Stimulated activated CD4-positive, alpha-beta T cell treated with anti-CD3 and anti-CD28 coated beads, TNF-alpha, amount 100 ng/mL, for 24 hours (primary cell): ENCODE measurements around the gene MDFI.

Source experiments
- DNase-seq, 3 experiments: peaks; one replicate each; pipeline ENCODE4 v3.0.0-alpha.2; 2020; ENCODE audit warnings: low read depth in 3 of 3

MDFI gene, protein sequence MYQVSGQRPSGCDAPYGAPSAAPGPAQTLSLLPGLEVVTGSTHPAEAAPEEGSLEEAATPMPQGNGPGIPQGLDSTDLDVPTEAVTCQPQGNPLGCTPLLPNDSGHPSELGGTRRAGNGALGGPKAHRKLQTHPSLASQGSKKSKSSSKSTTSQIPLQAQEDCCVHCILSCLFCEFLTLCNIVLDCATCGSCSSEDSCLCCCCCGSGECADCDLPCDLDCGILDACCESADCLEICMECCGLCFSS

DNA sequence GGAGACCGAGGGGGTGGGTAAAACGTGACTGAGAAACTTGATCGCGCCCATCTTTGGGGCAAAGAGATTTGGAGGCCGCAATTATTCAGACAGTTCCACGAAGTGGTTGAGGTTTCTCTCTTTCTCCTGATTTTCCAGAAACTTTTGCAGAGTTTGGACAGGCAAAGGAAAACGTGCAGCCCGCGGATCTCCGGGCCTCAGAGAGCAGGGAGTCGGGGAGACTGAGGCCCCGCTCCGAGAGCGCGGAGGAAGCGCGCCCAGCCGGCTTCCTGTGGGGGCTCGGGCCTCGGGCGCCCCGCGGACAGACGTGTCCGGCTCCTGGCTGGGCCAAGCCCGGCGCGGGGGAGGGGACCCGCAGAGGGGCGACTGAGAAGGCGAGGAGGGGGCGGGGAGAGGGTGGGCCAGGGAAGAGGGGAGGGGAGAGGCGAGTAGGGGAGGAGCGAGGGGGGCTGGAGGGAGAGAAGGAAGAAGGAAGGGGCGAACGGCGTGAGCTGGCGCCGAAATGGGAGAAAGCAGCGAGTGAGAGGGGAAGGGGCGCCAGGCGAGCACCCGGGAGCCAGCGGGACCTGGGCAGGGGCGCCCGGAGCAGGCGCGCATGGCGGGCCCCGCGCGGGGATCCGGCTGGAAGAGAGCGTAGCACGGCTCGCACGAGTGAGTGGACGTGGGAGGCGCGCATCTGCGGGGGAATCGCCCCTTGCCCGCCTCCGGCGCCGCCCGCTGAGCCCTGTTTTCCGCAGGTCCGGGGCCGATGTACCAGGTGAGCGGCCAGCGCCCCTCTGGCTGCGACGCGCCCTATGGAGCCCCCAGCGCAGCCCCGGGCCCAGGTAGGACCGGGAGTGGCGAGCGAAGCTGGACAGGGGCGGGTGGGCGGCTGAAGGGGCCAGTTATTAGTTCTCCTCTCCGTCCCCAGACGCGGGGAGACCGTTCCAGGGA lies at the start of gene MDFI:
TSS of gene MDFI (plus strand) at position 467 of the 933 bp plus-strand sequence. CDS start at position 749, 282 bp downstream.
- no peak for DNase-seq

DNA sequence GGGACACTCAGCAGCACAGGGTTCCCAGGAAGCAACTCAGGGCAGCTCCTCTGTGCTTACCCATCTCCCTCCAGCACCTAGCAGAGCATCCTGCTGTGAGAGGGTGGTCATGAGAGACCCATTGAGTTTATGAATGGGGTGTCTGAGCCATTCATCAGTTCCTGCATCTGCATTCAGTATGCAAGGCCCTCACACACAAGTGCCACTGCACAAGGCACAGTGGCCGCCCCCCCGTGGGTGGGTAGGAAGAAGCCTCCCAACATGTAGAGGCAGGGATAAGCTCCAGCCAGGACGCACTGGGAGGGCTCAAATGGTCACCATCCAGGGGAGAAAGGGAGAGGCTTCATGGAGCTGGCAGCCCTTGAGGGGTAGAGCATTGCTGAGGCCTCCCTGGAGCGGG lies 49.0 kb upstream of the MDFI start:
- no peak for DNase-seq

DNA sequence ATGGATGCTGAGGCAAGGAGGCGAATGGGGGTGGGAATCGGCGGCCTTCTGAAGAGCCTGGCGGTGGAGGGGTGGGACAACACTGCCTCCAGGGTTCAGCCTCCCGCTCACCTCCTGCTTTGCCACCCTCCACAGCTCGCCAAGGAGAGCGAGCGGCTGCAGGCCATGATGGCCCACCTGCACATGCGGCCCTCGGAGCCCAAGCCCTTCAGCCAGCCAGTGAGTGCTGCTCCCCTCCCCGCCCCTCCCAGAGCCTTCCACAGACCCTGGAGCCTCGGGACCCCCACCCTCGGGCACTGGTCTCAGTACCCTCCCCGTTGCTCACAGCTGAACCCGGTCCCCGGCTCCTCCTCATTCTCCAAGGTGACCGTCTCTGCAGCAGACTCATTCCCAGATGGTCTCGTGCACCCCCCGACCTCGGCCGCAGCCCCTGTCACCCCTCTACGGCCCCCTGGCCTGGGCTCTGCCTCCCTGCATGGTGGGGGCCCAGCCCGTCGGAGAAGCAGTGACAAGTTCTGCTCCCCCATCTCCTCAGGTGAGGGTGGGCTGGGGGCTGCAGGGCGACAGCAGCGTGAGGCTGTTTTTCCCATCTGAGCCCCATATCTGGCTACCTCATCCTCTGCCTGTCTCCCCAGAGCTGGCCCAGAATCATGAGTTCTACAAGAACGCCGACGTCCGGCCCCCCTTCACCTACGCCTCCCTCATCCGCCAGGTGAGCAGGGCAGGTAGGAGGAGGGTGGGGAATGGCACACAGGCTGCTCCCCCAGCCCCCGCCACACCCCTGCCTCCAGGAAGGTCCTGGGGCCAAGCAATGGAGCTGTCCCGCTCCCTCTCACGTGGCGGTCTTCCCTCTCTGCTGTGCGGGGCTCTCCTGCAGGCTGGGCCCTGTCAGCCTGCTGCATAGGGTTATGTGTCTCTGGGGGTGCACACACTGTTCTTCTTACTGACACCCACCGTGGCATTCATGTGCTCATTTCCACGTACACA lies 48.3 kb upstream of the MDFI start:
- DNase-seq, result no peak

DNA sequence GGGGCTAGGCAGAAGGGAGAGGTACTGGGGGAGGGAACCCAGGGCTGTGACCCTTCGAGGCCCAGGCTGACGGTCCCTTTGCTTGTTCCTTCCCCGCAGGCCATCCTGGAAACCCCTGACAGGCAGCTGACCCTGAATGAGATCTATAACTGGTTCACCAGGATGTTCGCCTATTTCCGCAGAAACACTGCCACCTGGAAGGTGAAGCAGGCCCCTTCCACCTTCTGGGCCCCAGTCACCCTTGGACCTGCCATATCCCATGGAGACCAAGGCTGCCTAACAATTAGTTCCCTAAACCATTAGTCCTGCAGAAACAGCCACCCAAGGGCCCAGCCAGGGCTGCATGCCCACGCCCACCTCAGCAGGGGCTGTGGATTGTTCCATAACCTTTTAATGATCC lies 47.1 kb upstream of the MDFI start:
- DNase-seq, result no peak

DNA sequence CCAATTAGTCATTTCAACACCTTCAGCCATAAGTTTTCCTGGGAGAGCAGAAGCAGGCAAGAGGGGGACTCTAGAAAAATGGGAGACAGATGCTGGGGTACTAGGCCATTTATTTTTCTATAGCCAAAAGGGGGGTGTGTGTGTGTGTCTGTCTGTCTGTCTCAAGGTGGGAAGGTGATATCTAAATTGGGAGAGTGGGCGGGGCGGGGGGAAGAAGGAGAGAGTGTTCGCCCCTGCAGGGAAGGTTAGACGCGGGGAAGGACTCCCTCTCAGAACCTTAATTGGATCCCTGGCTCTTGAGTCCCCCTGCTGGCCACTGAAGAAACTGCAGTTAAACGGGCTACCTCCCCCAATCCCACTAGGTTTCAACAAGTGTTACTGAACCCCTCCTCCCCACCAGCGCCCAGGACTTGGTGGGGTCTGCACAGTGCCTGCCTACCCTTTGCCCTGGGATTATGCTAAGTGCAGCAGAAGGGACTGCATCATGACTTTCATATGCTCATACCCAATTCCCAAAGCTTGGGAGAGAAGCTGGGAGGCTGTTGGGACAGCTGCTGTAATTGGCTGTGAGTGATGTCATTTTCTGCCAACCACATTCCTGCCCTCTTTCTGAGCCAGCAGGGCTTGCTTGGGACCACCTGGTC lies 46.3 kb upstream of the MDFI start:
- peak; percentile 55 to 74 (median 67) for DNase-seq

DNA sequence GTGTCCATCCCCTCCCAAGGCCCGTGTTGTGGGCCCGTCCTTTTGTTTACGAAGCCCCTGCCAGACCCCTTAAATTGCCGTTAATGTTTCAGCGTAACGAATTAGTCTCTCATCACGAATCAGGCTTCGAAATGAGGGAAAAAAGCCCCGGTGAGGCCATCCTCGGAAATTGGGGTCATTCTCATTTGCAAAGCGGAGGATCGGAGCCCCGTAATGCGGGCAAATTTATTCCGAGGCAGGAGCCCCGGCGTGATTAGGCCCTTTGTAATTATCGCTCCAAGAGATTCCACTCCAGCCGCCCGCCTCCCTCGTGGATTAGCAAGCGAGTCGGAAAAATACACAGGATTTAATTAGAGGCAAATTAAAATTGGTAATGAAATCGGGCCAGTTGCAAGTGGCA lies 44.9 kb upstream of the MDFI start:
- DNase-seq, result no peak

DNA sequence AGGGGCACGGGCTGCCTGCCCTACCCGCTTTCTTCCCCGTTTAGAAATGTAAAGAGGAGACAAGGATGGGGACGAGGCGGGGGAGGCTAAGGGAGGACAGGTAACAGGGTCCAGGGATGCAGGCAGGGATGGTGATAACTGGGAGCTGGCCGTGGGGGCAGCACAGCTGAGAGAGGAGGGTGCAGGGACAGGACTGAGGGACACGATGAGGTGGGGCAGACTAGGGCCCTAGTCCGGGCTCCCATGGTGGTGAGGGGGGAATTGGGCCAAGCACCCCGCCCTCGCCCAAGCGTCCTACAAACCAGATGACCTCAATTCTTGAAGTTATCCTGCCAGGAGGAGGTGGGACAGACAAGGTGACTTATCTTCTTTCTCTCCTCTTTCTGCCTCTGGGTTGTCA lies 44.4 kb upstream of the MDFI start:
- DNase-seq, result no peak

DNA sequence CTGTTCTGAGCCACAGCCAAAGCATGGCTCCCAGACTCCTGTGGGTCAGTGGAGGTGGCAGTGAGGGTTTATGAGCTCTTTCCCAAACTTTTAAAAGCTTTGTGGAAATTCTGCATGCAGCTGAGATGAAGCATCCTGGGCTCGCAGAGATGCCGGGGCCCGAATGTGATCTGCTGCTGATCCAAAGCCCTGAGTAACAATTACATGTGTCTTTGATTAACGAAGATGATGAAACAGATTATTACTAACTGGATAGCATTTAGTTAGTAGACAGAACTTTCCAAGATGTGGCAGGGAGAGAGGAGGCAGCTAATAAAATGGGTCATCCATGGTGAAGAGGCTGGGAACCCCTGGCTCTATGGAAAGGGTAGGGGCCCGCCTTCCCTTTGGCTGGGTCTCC lies 43.9 kb upstream of the MDFI start:
- no peak for DNase-seq

DNA sequence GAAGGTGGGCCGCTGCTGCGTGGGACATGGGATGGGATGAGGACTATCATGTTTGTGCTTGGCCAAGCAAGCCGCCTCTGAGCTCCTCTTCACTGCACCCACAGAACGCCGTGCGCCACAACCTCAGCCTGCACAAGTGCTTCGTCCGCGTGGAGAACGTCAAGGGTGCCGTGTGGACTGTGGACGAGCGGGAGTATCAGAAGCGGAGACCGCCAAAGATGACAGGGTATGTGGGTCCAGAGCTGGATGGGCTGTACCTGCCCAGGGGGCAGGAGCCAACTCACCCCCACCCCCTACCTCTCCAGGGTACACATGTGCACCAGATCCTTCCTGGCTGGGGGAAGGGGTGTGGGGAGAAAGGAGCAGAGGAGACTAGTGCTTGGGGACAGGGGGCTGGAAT lies 43.5 kb upstream of the MDFI start:
- no peak for DNase-seq

DNA sequence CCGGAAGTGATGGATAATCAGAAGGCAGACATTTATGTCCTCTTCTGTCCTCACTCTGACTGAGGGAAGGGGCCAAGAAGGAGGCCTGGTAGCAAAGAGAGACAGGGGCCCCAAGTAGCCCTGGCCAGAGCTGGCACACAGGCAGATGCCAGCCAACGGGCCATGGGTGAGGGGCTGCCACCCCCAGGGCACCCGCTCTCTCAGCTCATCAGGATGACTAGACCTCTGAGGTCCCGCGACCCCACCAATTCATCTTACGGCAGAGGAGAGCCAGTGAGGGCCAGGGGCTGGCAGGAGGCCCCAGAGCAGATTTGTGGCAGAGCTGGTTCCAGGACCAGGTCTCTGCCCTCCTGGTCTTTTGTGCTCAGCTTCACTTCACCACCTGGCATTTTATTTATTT lies 43.1 kb upstream of the MDFI start:
- no peak for DNase-seq

DNA sequence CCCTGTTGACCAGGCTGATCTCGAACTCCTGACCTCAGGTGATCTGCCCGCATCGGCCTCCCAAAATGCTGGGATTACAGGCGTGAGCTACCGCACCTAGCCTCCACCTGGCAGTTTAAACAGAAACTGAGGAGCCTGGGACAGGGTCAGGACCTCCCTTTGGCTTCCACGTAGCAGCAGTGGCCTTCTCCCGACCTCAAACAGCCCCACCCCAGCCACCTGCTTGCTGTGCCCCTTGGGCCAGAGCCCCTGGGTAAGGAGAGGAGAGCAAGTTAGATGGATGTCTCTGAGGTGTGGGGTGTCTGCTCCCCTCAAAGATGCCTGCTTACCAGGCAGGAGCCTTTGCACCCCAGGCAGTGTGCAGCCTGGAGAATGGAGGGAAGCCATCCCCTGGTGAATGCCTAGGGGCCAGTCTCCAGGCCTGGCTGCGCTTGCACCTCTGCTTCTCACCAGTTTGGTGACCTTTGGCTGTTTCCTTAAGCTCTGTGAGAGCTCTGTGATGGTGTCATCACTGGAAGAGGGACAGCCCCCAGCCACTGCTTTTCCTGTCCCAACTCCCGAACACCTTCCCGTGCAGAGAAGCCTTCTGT lies 42.1 kb upstream of the MDFI start:
- no peak for DNase-seq

DNA sequence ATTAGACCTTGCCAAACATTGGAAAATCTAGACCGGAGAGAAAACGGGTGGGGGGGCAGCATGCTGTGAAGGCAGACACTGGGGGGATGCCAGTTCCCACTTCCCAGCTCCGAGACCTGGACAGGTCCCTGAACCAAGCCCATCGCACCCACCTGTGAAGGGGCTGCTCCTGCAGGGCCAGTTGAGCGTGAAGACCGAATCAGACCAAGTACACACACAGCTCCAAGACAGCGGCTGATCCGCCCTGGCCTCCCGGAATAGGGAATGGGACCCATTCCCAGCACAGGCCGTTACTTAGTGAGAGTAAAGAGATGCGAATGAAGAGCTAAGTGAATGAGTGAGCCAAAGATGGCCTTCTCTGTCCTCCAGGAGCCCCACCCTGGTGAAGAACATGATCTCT lies 41.5 kb upstream of the MDFI start:
- no peak for DNase-seq

DNA sequence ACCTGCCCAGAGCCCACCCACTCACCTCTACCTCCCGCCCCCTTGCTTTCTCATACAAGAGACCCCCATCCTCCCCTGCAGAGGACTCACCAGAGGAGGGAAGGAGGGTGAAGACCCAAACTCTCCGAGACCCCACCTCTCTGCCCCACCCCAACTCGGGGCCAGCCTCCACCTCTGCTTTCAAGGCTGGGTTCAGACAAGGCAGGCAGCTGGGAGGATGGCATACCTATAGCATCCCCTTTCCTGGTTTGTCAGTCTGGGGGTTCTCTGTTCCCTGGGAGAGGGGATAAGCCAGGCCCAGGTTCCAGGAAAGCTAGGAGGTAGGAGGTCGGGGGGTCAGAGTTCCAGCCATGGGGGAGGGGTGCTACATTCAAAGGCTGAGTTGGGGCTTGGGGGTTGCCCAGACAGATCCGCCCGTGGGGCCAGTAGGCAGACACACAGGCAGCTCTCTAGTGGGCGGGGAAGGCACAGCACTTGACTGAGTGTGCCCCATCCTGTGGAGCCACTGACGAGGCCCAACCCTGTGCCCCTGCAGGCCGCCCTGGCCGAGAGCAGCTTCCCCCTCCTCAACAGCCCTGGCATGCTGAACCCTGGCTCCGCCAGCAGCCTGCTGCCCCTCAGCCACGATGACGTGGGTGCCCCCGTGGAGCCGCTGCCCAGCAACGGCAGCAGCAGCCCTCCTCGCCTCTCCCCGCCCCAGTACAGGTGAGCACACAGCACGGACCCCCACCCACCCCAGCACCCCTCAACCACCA lies 40.8 kb upstream of the MDFI start:
- no peak for DNase-seq

DNA sequence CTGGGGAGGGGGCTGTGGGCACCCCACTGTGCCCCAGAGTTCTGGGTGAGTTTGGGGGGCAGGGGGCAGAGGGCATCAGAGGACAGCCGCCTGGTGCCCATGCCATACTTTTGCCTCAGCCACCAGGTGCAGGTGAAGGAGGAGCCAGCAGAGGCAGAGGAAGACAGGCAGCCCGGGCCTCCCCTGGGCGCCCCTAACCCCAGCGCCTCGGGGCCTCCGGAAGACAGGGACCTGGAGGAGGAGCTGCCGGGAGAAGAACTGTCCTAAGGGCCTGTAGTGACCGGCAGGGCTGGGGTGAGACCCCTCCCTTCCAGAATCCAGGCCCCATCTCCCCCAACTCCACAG lies 39.6 kb upstream of the MDFI start:
- no peak for DNase-seq

DNA sequence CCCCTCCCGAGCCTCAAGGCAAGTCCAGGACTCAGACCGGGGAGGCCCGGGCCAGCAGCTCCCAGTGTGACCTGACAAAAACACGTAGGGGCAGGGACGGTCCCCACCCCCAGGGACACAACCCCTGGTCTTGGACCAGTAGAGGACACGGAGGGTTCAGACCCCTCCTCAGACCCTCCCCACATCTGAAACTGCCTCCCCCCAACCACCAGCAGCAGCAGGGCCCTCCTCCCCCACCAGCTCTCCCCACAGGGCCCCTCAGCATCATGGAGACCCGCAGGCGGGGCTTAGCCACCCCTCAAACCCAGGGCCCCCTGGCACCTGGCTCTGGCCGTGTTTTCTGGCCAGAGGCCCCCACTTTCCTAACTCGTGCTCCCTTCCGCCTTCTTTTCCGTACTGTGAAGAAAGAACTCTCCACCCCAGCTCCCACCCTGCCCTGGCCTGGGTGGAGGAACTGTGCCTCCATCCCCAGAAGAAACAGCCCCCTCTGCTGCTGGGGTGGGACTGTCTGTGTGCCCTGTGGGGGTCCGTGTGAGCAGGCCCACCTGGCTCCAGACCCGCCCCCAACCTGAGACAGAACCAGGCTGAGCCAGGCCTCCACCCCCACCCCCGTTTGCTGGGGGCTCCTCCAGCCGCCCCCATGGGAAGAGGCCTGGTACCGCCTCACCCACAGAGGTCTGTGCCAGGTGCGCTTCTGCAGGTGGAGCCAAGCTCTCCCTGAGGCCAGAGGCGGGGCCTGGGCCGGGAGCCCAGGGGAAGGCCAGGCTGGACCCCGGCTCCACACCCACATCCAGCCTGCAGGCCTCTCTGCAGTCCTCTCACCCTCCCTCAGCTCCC lies 39.0 kb upstream of the MDFI start:
- no peak for DNase-seq

DNA sequence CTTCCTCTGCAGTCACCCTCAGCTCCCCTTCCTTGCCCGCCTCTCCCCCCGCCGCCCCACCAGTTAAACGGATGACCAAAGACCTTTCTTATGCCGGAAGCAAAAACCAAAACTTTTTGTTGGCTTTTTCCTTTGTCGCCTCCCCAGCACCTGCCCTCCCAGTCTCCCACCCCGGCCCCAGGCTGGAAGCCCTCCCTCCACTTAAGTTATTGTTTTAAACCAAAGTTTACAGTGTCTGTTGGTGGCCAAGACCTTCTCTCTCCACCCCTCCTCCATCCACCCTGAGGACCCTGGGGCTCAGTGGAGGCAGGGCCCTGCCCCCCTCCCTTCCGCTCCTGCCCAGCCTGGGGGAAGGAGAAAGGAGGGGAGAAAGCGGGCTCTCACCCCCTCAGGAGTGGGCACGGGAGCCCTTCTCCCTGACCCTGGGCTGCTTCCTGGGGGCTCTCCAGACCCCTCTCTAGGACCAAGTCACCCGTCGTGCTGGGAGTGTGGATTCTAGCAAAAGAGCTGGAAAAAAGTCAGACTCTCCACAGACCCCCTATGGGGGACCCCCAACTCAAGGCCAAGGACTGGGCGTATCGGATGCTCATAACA lies 38.3 kb upstream of the MDFI start:
- DNase-seq, result no peak

DNA sequence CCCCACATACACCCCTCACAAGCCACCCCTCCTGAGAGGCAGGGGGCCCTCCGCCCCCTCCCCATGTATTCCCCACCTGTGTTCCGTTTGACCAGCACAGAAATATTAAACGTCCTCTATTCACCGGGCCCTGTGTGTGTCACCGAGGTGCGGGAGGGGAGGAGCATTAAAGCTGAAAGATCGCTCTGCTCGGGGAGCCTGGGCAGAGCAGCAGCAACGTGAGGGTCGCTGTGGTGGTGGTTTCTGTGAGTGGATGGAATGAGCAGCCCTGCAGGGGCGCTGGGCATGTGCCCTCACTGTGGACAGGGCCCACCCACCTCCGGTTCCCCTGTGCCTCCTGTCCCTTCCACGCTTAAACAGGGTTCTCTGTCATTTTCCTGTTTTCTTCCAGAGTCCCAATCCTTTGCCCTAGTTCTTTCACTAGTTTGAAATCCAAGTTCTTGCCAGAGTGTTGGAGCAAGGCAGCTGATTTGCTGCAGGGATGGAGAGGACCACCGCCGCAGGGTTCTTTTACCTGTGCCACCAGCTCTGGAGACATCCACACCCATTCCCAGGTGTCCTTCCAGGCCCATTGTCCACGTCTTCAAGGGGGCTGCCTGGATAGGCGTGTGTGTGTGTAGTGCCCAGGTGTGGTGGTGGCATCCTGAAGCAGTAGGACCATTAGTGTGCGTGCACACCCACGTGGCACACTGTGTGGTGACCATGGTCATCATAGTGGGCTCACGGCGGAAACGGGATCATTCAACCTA lies 37.6 kb upstream of the MDFI start:
- DNase-seq, result no peak

DNA sequence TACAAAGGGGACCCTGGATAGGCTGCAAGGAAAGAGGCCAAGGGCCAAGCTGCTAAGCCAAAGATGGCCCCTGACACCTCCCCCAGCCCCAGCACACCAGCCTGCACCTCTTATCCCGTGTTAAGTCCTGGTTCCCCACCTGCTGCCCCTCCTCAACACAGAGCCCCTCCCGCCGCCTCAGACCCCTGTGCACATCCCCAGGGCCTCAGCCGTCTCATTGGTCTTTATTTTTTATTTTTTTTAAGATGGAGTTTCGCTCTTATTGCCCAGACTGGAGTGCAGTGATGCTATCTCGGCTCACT lies 37.1 kb upstream of the MDFI start:
- no peak for DNase-seq

DNA sequence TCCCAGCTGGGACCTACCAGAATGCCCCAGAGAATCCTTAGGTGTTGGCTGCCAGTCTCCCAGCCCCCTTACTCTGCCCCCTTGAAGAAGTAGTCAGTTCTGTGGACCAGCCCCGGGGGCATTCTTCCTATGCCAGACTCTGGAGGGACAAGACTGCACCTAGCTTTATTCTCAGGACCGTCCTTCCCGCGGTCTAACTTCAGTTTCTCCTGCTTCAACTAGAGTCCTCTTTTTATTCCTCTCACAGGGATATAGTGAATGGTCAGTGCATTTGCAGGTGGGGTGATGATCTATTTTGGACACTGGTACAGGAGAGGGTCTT lies 35.9 kb upstream of the MDFI start:
- no peak for DNase-seq
